ENCODE results near the gene GTF3C2.

DNA sequence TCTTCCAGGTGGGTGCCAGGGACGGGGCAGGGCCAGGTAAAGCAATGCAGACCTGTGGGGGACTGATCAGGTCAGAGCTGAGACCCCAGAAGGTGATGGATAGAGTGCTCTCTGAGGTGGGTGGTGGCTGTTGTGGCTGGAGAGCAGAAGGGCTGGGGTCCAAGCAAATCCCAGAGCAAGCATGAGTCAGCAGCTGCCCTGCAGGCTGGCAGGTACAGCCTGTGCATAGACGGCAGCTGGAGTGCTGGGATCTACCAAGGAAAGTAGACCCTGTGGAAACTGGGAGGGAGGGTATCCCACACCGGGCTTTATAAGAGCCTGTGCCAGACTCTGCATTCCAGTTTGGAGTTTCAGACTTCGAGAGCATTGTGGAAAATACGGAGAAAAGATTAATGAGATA is 73.7 kb downstream of the GTF3C2 start:
- TF ChIP-seq ZNF77 (CRISPR knock-in tag; IDR thresholded peaks at IDR 0.05), result no peak
- TF ChIP-seq, protein P1, sequence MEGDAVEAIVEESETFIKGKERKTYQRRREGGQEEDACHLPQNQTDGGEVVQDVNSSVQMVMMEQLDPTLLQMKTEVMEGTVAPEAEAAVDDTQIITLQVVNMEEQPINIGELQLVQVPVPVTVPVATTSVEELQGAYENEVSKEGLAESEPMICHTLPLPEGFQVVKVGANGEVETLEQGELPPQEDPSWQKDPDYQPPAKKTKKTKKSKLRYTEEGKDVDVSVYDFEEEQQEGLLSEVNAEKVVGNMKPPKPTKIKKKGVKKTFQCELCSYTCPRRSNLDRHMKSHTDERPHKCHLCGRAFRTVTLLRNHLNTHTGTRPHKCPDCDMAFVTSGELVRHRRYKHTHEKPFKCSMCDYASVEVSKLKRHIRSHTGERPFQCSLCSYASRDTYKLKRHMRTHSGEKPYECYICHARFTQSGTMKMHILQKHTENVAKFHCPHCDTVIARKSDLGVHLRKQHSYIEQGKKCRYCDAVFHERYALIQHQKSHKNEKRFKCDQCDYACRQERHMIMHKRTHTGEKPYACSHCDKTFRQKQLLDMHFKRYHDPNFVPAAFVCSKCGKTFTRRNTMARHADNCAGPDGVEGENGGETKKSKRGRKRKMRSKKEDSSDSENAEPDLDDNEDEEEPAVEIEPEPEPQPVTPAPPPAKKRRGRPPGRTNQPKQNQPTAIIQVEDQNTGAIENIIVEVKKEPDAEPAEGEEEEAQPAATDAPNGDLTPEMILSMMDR (IDR thresholded peaks at IDR 0.05 in 2 of 3, conservative IDR thresholded peaks at IDR 0.05 in 1 of 3; ENCODE audit: insufficient read depth in 2 of 3, low read depth in 1 of 3, low read length in 3 of 3), result no peak
- no peak for TF ChIP-seq MEF2A (IDR thresholded peaks at IDR 0.05; ENCODE audit: control insufficient read depth, low read depth, low read length)
- no peak for TF ChIP-seq FOXJ3 (CRISPR knock-in tag; IDR thresholded peaks at IDR 0.05)
- no peak for TF ChIP-seq BRF2 (IDR thresholded peaks at IDR 0.05; ENCODE audit: borderline replicate concordance, insufficient read depth, insufficient read length)
- TF ChIP-seq NR2C2 (CRISPR knock-in tag; IDR thresholded peaks at IDR 0.05), result no peak
- no peak for TF ChIP-seq NR2C2 (tag; IDR thresholded peaks at IDR 0.05)
